ENCODE results near the gene ERBB2. TPM values are rescaled to one million over a fixed set of nuclear protein-coding genes. Genes with fewer than 3 reads are reported as not detected.

The ERBB2 gene
- total and polyA plus RNA-seq, 9 of the 15 experiments (the other 6 are each of a cell fraction or from before 2014, with no cell fraction given), result 0.74 to 5.6 (median 3.3) TPM

DNA sequence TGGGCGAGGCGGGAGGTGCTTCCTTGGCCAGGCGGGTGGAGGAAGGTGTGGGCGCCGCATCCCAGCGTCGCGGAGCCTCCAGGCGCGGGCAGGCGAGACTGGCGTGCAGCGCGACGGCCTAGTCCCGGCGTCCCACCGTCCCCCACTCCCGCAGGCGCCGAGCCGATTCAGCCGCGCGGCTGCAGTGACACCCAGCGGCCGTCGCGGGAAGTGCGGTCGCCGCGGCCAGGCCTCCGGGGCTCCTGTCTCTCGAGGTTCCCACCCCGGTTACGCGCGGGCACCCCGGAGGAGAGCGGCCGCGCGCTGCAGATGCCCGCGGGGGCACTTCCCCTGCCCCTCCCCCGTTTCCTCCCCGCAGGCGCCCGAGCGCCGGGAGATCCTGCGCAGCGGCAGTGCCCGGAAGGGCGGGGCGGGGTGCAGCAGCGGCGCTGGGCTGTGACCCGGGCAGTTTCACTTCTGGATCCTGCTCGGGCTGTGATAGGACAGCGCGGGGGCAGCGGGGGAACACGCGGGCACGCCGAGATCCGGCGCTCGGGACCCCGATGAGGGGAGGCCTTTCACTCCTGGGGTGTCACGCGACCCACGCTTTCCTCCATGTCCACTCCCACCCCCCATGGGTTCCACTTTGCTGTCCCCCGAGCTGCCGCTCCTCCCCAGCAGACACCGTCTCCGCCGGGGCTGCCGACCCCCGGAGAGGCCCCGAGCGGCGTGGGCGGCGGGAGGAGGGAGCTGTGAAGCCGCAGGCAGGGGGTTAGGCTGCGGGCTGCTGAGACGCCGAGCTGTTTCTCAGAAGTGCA lies 54.5 kb downstream of the ERBB2 start (continued):
- TF ChIP-seq, protein P1, sequence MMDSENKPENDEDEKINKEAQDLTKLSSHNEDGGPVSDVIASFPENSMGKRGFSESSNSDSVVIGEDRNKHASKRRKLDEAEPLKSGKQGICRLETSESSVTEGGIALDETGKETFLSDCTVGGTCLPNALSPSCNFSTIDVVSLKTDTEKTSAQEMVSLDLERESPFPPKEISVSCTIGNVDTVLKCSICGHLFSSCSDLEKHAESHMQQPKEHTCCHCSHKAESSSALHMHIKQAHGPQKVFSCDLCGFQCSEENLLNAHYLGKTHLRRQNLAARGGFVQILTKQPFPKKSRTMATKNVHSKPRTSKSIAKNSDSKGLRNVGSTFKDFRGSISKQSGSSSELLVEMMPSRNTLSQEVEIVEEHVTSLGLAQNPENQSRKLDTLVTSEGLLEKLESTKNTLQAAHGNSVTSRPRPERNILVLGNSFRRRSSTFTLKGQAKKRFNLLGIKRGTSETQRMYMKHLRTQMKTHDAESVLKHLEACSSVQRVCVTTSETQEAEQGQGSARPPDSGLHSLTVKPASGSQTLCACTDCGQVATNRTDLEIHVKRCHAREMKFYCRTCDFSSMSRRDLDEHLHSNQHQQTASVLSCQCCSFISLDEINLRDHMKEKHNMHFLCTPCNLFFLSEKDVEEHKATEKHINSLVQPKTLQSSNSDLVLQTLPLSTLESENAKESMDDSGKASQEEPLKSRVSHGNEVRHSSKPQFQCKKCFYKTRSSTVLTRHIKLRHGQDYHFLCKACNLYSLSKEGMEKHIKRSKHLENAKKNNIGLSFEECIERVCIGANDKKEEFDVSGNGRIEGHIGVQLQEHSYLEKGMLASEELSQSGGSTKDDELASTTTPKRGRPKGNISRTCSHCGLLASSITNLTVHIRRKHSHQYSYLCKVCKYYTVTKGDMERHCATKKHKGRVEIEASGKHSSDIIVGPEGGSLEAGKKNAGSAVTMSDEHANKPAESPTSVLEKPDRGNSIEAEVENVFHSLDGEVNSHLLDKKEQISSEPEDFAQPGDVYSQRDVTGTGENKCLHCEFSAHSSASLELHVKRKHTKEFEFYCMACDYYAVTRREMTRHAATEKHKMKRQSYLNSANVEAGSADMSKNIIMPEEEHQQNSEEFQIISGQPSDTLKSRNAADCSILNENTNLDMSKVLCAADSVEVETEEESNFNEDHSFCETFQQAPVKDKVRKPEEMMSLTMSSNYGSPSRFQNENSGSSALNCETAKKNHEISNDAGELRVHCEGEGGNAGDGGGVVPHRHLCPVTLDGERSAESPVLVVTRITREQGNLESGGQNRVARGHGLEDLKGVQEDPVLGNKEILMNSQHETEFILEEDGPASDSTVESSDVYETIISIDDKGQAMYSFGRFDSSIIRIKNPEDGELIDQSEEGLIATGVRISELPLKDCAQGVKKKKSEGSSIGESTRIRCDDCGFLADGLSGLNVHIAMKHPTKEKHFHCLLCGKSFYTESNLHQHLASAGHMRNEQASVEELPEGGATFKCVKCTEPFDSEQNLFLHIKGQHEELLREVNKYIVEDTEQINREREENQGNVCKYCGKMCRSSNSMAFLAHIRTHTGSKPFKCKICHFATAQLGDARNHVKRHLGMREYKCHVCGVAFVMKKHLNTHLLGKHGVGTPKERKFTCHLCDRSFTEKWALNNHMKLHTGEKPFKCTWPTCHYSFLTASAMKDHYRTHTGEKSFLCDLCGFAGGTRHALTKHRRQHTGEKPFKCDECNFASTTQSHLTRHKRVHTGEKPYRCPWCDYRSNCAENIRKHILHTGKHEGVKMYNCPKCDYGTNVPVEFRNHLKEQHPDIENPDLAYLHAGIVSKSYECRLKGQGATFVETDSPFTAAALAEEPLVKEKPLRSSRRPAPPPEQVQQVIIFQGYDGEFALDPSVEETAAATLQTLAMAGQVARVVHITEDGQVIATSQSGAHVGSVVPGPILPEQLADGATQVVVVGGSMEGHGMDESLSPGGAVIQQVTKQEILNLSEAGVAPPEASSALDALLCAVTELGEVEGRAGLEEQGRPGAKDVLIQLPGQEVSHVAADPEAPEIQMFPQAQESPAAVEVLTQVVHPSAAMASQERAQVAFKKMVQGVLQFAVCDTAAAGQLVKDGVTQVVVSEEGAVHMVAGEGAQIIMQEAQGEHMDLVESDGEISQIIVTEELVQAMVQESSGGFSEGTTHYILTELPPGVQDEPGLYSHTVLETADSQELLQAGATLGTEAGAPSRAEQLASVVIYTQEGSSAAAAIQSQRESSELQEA (IDR thresholded peaks at IDR 0.05; ENCODE audit: low read depth), result no peak
- TF ChIP-seq, protein P2, sequence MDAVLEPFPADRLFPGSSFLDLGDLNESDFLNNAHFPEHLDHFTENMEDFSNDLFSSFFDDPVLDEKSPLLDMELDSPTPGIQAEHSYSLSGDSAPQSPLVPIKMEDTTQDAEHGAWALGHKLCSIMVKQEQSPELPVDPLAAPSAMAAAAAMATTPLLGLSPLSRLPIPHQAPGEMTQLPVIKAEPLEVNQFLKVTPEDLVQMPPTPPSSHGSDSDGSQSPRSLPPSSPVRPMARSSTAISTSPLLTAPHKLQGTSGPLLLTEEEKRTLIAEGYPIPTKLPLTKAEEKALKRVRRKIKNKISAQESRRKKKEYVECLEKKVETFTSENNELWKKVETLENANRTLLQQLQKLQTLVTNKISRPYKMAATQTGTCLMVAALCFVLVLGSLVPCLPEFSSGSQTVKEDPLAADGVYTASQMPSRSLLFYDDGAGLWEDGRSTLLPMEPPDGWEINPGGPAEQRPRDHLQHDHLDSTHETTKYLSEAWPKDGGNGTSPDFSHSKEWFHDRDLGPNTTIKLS (IDR thresholded peaks at IDR 0.05; ENCODE audit: borderline replicate concordance, low read depth), result no peak
- TF ChIP-seq, protein P3, sequence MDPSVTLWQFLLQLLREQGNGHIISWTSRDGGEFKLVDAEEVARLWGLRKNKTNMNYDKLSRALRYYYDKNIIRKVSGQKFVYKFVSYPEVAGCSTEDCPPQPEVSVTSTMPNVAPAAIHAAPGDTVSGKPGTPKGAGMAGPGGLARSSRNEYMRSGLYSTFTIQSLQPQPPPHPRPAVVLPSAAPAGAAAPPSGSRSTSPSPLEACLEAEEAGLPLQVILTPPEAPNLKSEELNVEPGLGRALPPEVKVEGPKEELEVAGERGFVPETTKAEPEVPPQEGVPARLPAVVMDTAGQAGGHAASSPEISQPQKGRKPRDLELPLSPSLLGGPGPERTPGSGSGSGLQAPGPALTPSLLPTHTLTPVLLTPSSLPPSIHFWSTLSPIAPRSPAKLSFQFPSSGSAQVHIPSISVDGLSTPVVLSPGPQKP (CRISPR knock-in tag; IDR thresholded peaks at IDR 0.05), result no peak
- TF ChIP-seq SOX6 (IDR thresholded peaks at IDR 0.05), result 0 out of 2 replicates have a peak, but pooled peaks have one; percentile 9
- TF ChIP-seq, protein P4, sequence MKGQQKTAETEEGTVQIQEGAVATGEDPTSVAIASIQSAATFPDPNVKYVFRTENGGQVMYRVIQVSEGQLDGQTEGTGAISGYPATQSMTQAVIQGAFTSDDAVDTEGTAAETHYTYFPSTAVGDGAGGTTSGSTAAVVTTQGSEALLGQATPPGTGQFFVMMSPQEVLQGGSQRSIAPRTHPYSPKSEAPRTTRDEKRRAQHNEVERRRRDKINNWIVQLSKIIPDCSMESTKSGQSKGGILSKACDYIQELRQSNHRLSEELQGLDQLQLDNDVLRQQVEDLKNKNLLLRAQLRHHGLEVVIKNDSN (CRISPR knock-in tag; IDR thresholded peaks at IDR 0.05), result no peak
- no peak for TF ChIP-seq CBFB (CRISPR knock-in tag; IDR thresholded peaks at IDR 0.05)
- TF ChIP-seq EP300 (IDR thresholded peaks at IDR 0.05; ENCODE audit: low read length), result no peak; the same call in 1 of the 2 replicates
- TF ChIP-seq CBX5 (IDR thresholded peaks at IDR 0.05; ENCODE audit: borderline replicate concordance, low read depth), result no peak
- no peak for TF ChIP-seq RUNX1 (IDR thresholded peaks at IDR 0.05; ENCODE audit: low read depth)
- TF ChIP-seq JUND (IDR thresholded peaks at IDR 0.05; ENCODE audit: borderline replicate concordance, low read depth, low read length), result no peak
- TF ChIP-seq JUND (tag; IDR thresholded peaks at IDR 0.05; ENCODE audit: borderline replicate concordance, low read depth, low read length), result no peak
- TF ChIP-seq, protein P5, sequence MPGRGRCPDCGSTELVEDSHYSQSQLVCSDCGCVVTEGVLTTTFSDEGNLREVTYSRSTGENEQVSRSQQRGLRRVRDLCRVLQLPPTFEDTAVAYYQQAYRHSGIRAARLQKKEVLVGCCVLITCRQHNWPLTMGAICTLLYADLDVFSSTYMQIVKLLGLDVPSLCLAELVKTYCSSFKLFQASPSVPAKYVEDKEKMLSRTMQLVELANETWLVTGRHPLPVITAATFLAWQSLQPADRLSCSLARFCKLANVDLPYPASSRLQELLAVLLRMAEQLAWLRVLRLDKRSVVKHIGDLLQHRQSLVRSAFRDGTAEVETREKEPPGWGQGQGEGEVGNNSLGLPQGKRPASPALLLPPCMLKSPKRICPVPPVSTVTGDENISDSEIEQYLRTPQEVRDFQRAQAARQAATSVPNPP (IDR thresholded peaks at IDR 0.05; ENCODE audit: borderline replicate concordance, insufficient read depth, insufficient read length), result no peak
- TF ChIP-seq, protein P6, sequence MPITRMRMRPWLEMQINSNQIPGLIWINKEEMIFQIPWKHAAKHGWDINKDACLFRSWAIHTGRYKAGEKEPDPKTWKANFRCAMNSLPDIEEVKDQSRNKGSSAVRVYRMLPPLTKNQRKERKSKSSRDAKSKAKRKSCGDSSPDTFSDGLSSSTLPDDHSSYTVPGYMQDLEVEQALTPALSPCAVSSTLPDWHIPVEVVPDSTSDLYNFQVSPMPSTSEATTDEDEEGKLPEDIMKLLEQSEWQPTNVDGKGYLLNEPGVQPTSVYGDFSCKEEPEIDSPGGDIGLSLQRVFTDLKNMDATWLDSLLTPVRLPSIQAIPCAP (CRISPR knock-in tag; IDR thresholded peaks at IDR 0.05; ENCODE audit: borderline replicate concordance), result no peak
